Activated naive CD4-positive, alpha-beta T cell treated with anti-CD3 and anti-CD28 coated beads for 36 hours (primary cell): ENCODE results near the gene ERFE. TPM values are rescaled to one million over a fixed set of nuclear protein-coding genes. Genes with fewer than 3 reads are reported as not detected.

Experiments
- CTCF ChIA-PET: fragments of 350-600 bp; sonication (Branson Sonifier 250); formaldehyde crosslinking; loops from one replicate; lab custom pipeline; 2021; ENCODE audit warnings: antibody characterized with exemption; lab: Charles Lee
- DNase-seq: peaks from one replicate; pipeline ENCODE4 v3.0.0-alpha.2; 2020
- H3K27ac Mint-ChIP-seq: one replicate; pipeline ENCODE4 v1.8.0; 2021; ENCODE audit warnings: mild to moderate bottlenecking, mixed read lengths
- H3K27me3 Mint-ChIP-seq: one replicate; pipeline ENCODE4 v1.8.0; 2021; ENCODE audit warnings: low read depth, mixed read lengths
- H3K36me3 Mint-ChIP-seq: one replicate; pipeline ENCODE4 v1.8.0; 2021; ENCODE audit warnings: low read depth, mixed read lengths
- H3K4me1 Mint-ChIP-seq: one replicate; pipeline ENCODE4 v1.8.0; 2021; ENCODE audit warnings: low read depth, mixed read lengths
- H3K4me3 Mint-ChIP-seq: one replicate; pipeline ENCODE4 v1.8.0; 2021; ENCODE audit warnings: mild to moderate bottlenecking, moderate library complexity, mixed read lengths
- H3K9me3 Mint-ChIP-seq: one replicate; pipeline ENCODE4 v1.8.0; 2021; ENCODE audit warnings: mixed read lengths
- intact Hi-C: fragments of 100-400 bp; cut with micrococcal nuclease; formaldehyde crosslinking; loops from one replicate; pipeline ENCODE4 v1.15.1; 2023
- total RNA-seq, 2 experiments: library from RNA; stranded (reverse); gene quantifications; one replicate each; pipeline ENCODE4 v1.2.3, GENCODE V29; 2021

Gene ERFE
- total RNA-seq, 2 experiments from 2014 or later = 0.40 TPM; not detected in 1

DNA sequence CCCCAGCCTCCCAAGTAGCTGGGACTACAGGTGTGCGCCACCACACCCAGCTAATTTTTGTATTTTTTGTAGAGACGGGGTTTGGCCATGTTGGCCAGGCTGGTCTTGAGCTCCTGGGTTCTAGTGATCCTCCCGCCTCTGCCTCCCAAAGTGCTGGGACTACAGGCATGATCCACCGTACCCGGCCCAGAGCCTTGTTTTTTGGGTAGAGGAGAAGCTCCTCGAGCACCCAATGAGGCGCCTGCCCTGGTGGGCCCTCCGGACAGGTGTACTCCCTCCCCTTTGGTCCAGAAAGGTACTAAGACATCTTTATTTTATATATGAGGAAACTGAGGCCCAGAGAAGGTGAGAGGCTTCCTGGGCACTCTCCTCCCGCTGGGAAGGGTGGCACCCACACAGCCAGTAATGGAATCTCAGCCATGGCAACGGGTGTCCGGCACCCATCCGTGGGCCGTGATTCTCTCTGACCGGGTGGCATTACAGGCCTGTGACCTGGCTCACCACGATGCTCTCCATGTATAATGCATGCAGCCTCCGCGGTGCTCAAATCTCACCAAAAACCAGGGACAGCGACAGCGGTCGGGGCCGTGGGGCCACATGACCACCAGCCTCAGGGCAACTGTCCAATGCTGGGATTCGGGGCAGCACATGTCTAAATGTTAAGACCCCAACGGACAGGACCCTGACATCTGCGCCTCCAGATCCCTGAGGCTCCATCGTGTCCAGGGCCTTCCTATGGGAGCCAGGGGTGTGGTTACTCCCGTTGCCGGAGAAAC lies 37.1 kb upstream of the ERFE start:
- DNase-seq = no peak
- Mint-ChIP-seq H3K9me3 (no peaks in the 10 kb centered on the region), H3K36me3 (no peaks in the 10 kb centered on the region), H3K27me3 (peaks cover 9% of the 10 kb centered on the region), H3K27ac (no peak overlapping the region), H3K4me3 (no peak overlapping the region), H3K4me1 (no peaks in the 10 kb centered on the region)
- intact Hi-C loops = no loop called here
- CTCF ChIA-PET = no interaction called here

DNA sequence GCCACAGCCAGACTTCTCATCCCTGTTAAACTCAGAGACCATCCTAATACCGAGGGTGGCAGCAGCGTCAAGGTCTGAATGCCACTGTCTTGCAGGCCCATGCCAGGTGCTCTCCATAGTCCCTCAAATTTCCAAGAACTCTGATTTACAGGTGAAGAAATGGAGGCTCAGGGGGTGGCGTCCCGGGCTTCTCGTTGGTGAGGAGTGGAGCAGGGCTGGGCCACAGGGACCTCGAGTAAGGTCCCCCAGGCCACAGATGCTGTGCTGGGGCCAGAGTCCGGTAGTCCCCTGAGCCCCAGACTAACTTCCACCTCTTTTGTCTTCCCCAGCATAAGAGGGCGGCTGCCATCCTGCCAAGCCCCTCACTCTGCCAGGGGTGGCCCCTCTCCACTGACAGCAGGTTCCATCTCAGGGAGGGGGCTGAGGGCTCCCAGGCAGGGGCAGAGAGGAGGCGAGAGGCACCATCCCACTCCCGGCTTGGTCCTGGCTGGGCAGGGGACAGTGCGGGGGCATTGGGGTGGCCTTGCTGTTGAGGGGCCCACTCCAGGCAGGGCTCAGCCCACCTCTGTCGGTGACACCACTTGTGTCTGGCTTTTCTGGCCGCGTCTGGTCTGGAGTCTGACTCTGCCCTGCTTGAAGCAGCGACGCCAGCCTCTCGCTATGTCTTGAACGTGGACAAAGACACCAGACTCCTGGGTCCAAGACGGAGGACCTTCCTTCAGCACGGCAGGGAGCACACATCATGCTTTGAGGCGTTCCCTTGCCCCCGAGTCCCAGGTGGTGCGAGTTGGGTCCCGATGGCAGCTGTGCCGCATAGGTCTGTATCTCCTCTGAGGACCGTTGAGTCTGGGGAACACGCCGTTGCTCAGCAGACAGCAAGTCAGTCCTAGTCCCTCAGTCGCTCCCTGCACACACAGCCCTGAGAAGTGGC lies 36.2 kb upstream of the ERFE start:
- Mint-ChIP-seq H3K27me3 (peaks cover 7% of the 10 kb centered on the region), H3K4me1 (no peaks in the 10 kb centered on the region)
- CTCF ChIA-PET = no interaction called here

DNA sequence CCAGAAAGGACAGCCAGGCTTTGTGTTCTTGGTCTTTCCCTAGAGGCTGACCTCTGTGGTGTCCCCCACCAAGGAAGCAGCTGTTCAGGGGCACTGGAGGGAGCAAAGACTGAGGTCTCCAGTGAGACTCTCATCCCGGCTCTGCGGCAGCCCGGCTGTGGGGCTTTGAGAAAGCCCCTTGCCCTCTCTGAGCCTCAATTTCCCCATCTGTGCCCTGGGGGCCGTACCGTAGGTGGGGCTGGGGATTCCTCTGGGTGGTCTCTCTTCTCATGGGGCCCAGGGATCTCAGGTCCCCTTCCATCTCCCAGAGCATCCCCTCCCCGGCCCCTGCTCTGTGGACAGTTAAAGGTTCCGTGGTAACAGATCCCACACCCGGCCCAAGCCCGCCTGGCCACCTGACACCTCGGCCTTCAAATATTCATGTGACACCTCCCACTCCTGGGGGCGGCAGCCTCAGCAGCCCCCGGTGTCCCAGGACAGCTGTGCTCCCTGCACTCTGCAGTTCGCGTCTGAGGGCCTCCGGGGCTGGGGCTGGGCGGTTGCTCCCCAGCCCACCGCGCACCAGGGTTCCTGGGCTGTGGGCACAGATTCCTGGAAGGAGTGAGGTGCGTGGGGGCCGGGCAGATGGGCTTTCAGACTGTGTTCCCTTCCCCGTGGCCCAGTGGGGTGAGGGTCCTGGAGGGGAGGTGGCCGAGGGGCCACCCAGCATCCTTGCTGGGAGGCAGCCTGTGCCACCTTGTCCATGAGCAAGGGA lies 35.4 kb upstream of the ERFE start:
- no peaks in the 10 kb centered on the region for H3K36me3 Mint-ChIP-seq
- CTCF ChIA-PET = no interaction called here
- peaks cover 6% of the 10 kb centered on the region for H3K27me3 Mint-ChIP-seq
- H3K27ac Mint-ChIP-seq = no peak overlapping the region
- intact Hi-C loops = no loop called here
- no peaks in the 10 kb centered on the region for H3K9me3 Mint-ChIP-seq
- no peak overlapping the region for H3K4me3 Mint-ChIP-seq
- DNase-seq = no peak
- no peaks in the 10 kb centered on the region for H3K4me1 Mint-ChIP-seq

More for the DNA sequence above, 36.2 kb upstream of the ERFE start:
- Mint-ChIP-seq H3K36me3 (no peaks in the 10 kb centered on the region), H3K4me3 (no peak overlapping the region), H3K9me3 (no peaks in the 10 kb centered on the region), H3K27ac (no peak overlapping the region)
- intact Hi-C loops = no loop called here
- DNase-seq = no peak

DNA sequence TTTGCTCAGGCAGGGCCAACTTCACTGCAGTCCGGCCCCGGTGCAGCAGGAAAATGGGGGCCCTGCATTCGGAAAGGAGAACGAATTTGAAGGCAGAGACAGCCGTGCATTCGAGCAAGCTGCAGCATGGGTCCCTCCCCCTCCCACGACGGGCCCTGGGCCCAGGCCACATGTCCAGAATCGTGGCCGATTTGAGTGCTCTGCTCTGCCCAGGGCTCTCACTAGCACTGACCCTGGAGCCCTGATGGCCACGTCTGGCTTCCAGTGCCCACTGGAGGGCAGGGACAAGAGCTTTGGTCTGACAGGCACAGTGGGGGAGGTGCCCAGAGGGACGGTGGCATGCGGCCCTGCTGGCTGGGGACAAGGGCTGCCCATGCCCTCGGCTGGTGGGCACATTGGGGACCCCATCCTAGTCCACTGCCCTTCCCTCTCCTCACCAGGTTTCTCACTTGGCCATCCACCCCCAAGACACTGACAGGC lies 34.7 kb upstream of the ERFE start:
- Mint-ChIP-seq H3K4me1 (no peaks in the 10 kb centered on the region), H3K4me3 (no peak overlapping the region), H3K27me3 (peaks cover 4% of the 10 kb centered on the region), H3K9me3 (no peaks in the 10 kb centered on the region), H3K27ac (no peak overlapping the region), H3K36me3 (no peaks in the 10 kb centered on the region)
- intact Hi-C loops = no loop called here
- DNase-seq = no peak
- CTCF ChIA-PET = interaction anchor here (0.5 kb wide), 1 partner anchor 219 kb away, joined by 3 read pairs; no protein-coding TSS in a partner anchor

DNA sequence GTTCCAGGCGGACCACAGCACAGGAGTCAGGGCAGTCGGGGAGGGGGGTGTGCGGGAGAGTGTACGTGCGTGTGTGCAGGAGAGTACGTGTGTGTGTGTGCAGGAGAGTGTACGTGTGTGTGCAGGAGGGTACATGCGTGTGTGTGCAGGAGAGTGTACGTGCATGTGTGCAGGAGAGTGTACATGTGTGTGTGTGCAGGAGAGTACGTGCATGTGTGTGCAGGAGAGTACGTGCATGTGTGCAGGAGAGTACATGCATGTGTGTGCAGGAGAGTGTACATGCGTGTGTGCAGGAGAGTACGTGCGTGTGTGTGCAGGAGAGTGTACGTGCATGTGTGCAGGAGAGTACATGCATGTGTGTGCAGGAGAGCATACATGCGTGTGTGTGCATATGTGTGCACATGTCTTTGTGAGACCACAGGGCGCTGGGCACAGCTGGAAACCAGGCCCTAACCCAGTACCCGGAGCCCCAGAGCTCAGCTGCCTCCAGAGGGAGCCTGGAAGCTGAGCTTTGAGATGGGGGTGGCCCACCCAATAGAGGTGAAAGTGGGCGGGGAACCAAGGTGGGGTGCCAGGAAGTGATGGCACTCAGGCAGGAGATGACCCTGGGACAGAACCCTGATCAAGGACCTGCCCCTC lies 34.2 kb upstream of the ERFE start:
- Mint-ChIP-seq H3K27ac (no peak overlapping the region), H3K4me1 (no peaks in the 10 kb centered on the region), H3K27me3 (peaks cover 3% of the 10 kb centered on the region), H3K4me3 (no peak overlapping the region), H3K9me3 (no peaks in the 10 kb centered on the region), H3K36me3 (no peaks in the 10 kb centered on the region)
- DNase-seq = no peak
- intact Hi-C loops = no loop called here
- CTCF ChIA-PET = interaction anchor here (0.5 to 0.6 kb wide), 2 partner anchors 13 to 219 kb away, joined by 3 read pairs; no protein-coding TSS in a partner anchor

DNA sequence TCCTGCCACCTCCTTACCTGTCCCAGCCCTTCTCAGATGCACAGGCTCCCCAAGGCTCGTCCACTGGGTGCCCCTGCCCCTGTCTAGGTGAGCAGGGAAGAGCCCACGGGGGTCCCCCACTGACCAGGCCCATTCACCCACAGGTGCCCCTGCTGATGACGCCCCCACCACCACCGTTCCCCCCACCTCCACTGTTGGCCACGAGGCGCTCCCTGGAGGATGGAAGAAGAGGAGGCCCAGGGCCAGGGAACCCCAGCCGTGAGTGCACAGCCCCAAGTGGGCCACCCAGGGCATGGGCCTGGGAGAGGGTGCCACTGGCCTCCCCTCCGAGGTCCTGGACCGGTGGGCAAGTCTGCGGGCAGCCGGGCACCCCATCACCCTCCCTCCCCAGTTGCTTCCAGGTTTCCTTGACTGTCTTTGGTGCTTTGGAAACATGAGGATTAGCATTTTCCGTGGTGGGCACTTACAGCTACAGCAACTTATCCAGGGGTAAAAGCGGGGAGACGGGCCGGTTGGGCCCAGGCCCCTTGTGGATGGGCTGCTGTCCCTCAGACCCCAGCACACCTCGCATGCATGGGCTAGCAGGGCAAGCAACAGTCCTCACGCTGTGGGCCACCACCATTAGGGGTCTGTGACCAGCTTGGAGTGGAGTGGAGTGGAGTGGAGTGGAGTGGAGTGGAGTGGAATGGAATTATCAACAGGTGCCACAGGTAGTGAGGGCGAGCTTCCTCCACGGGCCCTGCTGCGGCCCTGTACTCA lies 33.5 kb upstream of the ERFE start:
- no peak for DNase-seq
- CTCF ChIA-PET = no interaction called here
- H3K4me3 Mint-ChIP-seq = no peak overlapping the region
- intact Hi-C loops = no loop called here
- H3K4me1 Mint-ChIP-seq = no peaks in the 10 kb centered on the region
- no peak overlapping the region for H3K27ac Mint-ChIP-seq
- H3K27me3 Mint-ChIP-seq = no peaks in the 10 kb centered on the region
- H3K36me3 Mint-ChIP-seq = no peaks in the 10 kb centered on the region
- no peaks in the 10 kb centered on the region for H3K9me3 Mint-ChIP-seq

DNA sequence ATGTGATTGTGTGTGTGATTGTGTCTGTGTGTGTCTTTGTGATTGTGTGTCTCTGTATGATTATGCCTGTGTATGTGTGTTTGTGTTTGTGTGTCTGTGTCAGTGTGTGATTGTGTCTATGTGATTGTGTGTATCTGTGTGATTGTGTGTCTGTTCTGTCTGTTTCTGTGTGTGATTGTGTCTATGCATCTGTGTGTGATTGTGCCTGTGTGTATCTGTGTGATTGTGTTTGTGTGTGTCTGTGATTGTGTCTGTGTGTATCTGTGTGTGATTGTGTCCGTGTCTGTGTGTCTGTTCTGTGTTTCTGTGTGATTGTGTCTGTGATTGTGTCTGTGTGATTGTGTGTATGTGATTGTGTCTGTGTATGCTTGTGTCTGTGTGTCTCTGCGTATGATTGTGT lies 32.4 kb upstream of the ERFE start:
- DNase-seq = no peak
- CTCF ChIA-PET = no interaction called here
- Mint-ChIP-seq H3K27me3 (no peaks in the 10 kb centered on the region), H3K4me3 (no peak overlapping the region), H3K27ac (no peak overlapping the region), H3K9me3 (no peaks in the 10 kb centered on the region), H3K4me1 (no peaks in the 10 kb centered on the region), H3K36me3 (no peaks in the 10 kb centered on the region)
- intact Hi-C loops = no loop called here

DNA sequence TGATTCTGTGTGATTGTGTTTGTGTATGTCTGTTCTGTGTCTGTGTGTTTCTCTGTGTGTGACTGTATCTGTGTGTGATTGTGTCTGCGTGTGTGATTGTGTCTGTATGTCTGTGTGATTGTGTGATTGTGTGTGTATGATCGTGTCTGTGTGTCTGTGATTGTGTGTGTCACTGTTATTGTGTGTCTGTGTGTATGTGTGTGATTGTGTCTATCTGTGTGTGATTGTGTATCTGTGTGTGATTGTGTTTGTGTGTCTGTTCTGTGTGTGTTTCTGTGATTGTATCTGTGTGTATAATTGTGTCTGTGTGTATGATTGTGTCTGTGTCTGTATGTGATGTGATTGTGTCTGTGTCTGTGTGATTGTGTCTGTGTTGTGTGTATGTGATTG lies 32.0 kb upstream of the ERFE start:
- Mint-ChIP-seq H3K27me3 (no peaks in the 10 kb centered on the region), H3K4me1 (no peaks in the 10 kb centered on the region), H3K36me3 (no peaks in the 10 kb centered on the region), H3K4me3 (no peak overlapping the region), H3K27ac (no peak overlapping the region), H3K9me3 (no peaks in the 10 kb centered on the region)
- CTCF ChIA-PET = interaction anchor here (0.6 kb wide), 1 partner anchor 268 kb away, joined by 3 read pairs; no protein-coding TSS in a partner anchor
- DNase-seq = no peak
- intact Hi-C loops = no loop called here

DNA sequence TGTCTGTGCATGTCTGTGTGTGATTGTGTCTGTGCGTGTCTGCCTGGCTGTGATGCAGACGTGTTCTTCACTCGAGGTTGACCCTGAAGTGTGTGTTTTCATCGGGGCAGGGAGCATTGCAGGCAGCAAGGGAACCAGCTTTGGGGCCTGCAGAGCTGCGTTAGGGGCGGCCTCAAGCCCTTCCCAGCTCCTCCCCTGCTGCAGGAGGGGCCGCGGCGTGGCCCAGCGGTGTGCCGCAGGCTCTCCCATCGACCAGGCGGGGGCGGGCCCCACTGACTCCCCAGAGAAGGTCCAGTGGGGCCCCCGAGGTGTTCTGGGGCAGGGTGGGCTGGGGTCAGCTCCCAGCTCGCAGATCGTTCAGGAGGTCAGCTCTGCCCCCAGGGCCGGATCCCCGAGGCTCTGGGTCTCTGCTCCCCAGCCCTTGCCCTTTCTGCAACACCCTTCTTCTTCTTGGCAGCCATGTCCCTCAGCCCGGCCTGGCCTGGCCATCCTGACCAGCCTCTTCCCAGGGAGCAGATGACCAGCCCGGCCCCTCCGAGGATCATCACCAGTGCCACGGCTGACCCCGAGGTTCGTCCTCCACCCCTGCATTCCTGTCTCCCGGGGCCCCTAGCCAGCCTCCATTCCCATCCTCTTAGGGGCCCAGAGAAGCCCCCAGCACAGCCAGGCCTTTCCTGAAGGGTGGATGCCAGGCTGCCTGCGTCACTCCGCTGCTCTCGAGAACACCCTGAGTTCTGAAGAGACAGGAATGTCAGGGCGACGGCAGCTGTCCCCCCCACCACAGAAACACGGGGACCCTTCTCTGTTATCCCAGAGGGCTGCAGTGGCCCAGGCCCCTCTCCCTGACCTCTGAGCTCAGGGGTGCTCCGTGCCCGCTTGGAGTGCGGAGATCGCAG lies 31.4 kb upstream of the ERFE start:
- CTCF ChIA-PET = interaction anchor here (0.6 kb wide), 1 partner anchor 269 kb away, joined by 3 read pairs; no protein-coding TSS in a partner anchor
- DNase-seq = peak; percentile 14
- no peak overlapping the region for H3K27ac Mint-ChIP-seq
- no peaks in the 10 kb centered on the region for H3K36me3 Mint-ChIP-seq
- H3K4me3 Mint-ChIP-seq = no peak overlapping the region
- intact Hi-C loops = no loop called here
- no peaks in the 10 kb centered on the region for H3K27me3 Mint-ChIP-seq
- H3K4me1 Mint-ChIP-seq = no peaks in the 10 kb centered on the region
- H3K9me3 Mint-ChIP-seq = no peaks in the 10 kb centered on the region

DNA sequence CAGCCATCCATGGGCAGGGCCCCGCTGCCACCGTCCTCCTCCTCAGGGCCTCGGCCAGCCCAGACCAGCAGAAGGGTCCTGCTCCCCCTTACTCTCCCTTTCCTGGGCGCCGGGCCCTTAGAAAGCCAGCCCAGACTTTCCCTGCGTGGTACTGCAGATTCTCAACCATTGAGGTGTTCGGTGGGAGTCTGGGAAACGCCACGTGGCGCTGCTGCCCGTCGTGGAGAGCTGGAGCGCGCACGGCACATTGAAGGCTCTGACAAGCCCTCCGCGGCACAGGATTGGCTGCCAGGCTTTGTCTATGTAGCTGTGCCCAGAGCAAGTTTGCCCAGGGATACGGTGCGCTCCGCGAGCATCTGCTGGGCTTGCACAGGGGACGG lies 30.7 kb upstream of the ERFE start:
- intact Hi-C loops = no loop called here
- no peak for DNase-seq
- Mint-ChIP-seq H3K4me1 (no peaks in the 10 kb centered on the region), H3K36me3 (no peaks in the 10 kb centered on the region), H3K27me3 (no peaks in the 10 kb centered on the region), H3K9me3 (no peaks in the 10 kb centered on the region), H3K4me3 (no peak overlapping the region), H3K27ac (no peak overlapping the region)
- CTCF ChIA-PET = no interaction called here
